IgD-negative memory B cell (primary cell): ENCODE data around the gene ZNF444. TPM values are rescaled to one million over a fixed set of nuclear protein-coding genes. Genes with fewer than 3 reads are reported as not detected.

ENCODE experiments used
- H3K27ac Mint-ChIP-seq, 3 donors: one replicate each; pipeline ENCODE4 v1.8.0; 2020 to 2022; ENCODE audit warnings: mild to moderate bottlenecking in 3 of 3, mixed read lengths in 3 of 3, moderate library complexity in 1 of 3
- H3K27me3 Mint-ChIP-seq: one replicate; pipeline ENCODE4 v1.8.0; 2021; ENCODE audit warnings: mixed read lengths
- H3K36me3 Mint-ChIP-seq: one replicate; pipeline ENCODE4 v1.8.0; 2020; ENCODE audit warnings: mild to moderate bottlenecking, mixed read lengths
- H3K4me1 Mint-ChIP-seq, 3 donors: one replicate each; pipeline ENCODE4 v1.8.0; 2020 to 2022; ENCODE audit warnings: mixed read lengths in 3 of 3, mild to moderate bottlenecking in 1 of 3
- H3K4me3 Mint-ChIP-seq, 4 donors: one replicate each; pipeline ENCODE4 v1.8.0; 2020 to 2022; ENCODE audit warnings: mild to moderate bottlenecking in 4 of 4, mixed read lengths in 4 of 4, moderate library complexity in 3 of 4
- H3K9me3 Mint-ChIP-seq, 3 donors: one replicate each; pipeline ENCODE4 v1.8.0; 2020 to 2021; ENCODE audit warnings: mixed read lengths in 3 of 3, mild to moderate bottlenecking in 1 of 3
- polyA plus RNA-seq: library from polyadenylated mRNA; unstranded; fragments of 300-500 nt; fragmentation: Illumina TruSeq; gene quantifications from one replicate; pipeline ENCODE4 v1.2.3, GENCODE V29; 2021

ZNF444 gene
- polyA plus RNA-seq, 1 donor from 2014 or later: 19.5 TPM

DNA sequence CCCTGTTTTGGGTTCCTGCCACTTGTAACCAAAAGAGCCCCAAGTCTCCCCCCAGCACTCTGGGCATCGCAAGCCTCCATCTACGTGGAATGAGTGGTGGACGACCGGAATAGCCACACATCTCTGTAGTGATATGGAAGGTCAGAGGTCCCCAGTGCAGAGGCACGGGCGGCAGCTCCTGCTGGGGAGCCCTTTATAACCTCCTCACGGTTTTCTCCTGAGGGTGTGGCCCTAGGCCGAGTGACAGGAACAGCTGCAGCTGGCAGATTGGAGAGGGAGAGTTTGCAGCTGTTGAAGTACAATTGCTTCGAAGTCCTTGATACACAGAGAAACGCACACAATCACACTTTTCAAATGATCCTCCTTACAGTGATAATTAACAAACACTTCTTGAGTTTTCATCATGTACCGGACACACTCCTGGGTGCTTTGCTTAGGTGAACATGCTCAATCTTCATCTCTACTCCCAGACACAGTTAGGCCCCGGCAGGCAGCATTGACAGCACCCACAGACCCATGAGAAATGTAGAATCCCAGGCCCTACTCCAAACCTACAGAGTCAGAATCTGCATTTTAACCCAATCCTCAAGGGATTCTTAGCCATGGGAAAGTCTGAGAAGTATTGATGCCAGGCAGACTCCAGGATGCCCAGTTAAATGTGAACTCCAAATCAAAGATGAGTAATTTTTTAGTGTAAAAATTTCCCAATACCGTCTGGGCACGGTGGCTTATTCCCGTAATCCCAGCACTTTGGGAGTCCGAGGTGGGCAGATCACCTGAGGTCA is 15.1 kb upstream of the ZNF444 start:
- Mint-ChIP-seq H3K27ac (no peak overlapping the region), H3K4me3 (no peak overlapping the region), H3K27me3 (no peaks in the 10 kb centered on the region)

DNA sequence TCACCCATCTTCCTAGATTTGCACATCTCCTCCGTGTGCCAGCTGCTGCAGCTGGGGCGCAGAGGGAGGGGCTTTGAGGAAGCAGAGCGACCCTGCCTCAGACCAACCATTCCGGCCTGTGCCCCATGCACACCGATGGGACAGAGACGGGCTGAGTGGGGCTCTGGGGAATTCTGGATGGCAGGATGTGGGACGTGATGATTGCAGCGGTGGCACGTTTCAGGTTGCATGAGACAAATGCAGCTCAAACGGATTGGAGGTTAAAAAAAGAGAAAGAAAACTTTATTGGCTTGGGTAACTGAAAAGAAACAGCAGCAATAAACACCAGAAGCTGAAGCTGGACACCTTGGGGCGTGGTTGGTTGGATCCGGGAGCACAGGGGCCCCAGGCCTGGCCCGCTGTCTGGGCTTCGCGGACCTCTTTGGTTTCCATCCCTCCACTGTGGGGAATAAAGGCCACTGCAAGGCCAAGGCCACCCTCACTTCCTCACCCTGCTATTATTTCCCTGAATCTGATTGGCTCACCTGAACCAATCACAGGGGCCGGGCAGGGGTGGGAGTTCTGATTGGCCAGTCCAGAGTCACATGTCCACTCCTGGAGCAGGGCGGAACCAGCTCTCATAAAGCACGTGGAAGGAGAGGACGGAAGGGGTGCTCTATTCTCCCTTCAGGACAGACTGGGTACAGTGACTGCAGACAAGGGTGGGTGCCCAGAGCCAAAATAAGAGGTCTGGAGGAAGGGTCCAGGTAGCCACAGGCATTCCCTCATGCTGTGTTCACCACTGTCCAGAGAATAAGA is 13.9 kb upstream of the ZNF444 start:
- Mint-ChIP-seq H3K36me3 (no peaks in the 10 kb centered on the region), H3K27ac (peak overlapping the region in 1 of 3 donors; percentile 23), H3K4me1 (peaks cover 0 to under 1% (median 0%) of the 10 kb centered on the region in 3 donors), H3K4me3 (no peak overlapping the region), H3K9me3 (no peaks in the 10 kb centered on the region), H3K27me3 (no peaks in the 10 kb centered on the region)

More for the DNA sequence above, 15.1 kb upstream of the ZNF444 start:
- Mint-ChIP-seq H3K4me1 (peaks cover 3 to 8% (median 4%) of the 10 kb centered on the region in 3 donors), H3K9me3 (no peaks in the 10 kb centered on the region), H3K36me3 (no peaks in the 10 kb centered on the region)

DNA sequence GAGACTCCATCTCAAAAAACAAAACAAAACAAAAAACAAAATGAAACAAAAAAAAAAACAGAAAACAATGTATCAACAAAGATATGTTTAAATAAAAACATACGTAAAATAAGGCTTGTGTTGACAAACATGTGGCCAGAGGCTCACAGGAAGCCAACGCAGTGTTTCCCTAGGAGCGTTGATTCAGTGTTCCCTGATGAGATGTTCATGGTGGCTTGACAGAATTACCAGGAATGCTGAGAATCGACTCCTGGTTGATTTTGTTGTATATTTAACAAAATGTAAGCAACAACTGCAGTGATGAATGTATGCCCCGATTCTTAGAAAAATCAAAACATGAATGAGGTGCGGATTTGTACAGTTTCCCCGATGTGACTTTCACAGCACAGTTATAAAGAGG is 11.1 kb upstream of the ZNF444 start:
- Mint-ChIP-seq H3K9me3 (no peaks in the 10 kb centered on the region), H3K27ac (no peak overlapping the region), H3K36me3 (no peaks in the 10 kb centered on the region), H3K4me3 (no peak overlapping the region), H3K4me1 (peaks cover 6 to 9% (median 6%) of the 10 kb centered on the region in 3 donors), H3K27me3 (no peaks in the 10 kb centered on the region)

DNA sequence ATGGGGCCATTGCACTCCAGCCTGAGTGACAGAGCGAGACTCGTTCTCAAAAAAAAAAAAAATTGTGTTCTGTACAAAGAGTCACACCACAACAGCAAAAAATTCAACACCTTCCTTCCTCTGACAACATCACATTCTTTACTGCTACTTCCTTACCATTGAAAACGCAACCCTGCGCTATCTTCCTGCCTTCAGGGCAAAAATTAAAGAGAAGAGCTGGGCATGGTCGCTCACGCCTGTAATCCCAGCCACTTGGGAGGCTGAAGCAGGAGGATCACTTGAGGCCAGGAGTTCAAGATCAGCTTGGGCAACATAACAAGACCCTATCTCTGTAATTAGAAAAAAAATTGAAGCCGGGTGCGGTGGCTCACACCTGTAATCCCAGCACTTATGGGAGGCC is 9.4 kb upstream of the ZNF444 start:
- Mint-ChIP-seq H3K4me3 (no peak overlapping the region), H3K9me3 (no peaks in the 10 kb centered on the region), H3K36me3 (no peaks in the 10 kb centered on the region), H3K4me1 (peaks cover 6 to 9% (median 9%) of the 10 kb centered on the region in 3 donors), H3K27me3 (no peaks in the 10 kb centered on the region), H3K27ac (no peak overlapping the region)

DNA sequence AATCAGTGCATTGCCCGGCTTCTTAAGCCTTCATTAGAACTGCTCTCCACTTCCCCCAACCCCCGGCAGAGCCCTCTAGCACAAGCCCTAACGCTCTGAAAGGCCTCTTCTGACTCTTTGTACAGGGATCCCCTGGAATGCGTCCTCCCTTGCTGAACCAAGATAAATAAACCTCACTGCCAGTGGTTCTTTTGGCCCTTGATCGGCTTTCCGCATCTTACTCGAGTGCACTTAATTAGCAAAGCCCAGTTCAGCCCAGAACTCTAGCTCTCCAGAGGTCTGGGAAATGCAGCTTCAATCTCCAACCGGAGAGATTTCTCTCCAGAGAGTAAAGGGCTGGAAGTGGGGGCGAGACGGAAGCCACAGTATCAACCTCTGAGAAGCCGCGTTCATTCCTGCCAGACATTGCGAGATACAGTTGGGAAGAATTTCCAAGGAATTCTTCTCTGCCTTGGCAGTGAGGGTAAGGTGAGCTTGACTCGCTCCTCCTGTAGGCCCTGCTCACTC is 8.7 kb upstream of the ZNF444 start:
- H3K27me3 Mint-ChIP-seq: no peaks in the 10 kb centered on the region
- peak overlapping the region in 1 of 4 donors; percentile 47 for H3K4me3 Mint-ChIP-seq
- no peaks in the 10 kb centered on the region for H3K9me3 Mint-ChIP-seq
- H3K36me3 Mint-ChIP-seq: no peaks in the 10 kb centered on the region
- H3K4me1 Mint-ChIP-seq: peaks cover 6 to 9% (median 9%) of the 10 kb centered on the region in 3 donors
- peak overlapping the region in 1 of 3 donors; percentile 90 for H3K27ac Mint-ChIP-seq

DNA sequence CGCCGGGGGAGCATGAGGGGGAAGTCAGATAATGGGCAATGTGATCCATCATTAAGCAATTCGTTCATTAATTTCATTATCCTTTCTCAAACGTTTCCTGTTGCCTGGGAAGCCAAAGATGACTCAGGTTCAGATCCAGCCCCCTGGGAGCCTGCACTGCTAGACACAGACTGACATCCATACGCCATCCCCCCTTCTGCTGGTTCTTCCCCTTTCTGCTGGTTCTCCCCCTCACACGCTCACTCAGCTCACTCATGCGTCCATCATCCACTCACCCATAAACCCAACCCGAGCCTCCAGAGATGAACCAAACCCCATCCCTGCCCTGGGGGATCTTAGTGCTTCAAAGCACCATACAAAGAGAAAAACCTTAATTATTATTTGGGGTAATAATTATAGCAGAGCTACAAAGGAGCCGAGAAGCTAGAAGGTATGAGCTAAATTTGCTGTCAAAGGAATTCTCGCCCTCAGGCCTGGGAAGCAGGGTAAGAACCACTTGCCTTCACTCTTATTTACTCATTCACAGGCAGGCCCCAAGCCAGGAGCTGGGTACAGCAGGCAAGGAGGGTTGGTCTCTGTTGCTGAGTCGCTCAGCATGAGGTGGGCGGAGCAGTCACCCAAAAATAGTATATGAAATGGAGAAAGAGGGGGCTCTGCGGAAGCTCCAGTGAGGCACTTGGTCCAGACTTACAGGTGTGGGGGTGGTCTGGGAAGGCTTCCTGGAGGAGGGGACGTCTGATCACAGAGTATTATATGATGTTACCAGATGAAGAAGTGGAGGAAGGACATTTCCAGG is 7.0 kb upstream of the ZNF444 start:
- Mint-ChIP-seq H3K4me1 (peaks cover 6 to 10% (median 9%) of the 10 kb centered on the region in 3 donors), H3K27ac (peak overlapping the region; percentile 0 to 91 (median 16)), H3K27me3 (no peaks in the 10 kb centered on the region), H3K9me3 (no peaks in the 10 kb centered on the region), H3K4me3 (peak overlapping the region; percentile 4 to 75 (median 42)), H3K36me3 (peaks cover under 1% of the 10 kb centered on the region)

DNA sequence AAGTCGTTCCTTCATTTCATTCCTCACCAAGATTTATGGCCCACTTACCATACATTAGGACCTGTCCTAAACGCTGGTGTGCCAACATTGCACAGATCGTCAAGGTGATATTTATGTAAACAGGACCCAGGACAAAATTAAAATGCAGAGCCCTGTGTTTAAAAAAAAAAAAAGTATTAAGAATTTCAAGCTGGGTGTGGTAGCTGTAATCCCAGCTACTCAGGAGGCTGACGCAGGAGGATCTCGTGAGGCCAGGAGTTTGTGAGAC is 6.5 kb upstream of the ZNF444 start:
- H3K4me1 Mint-ChIP-seq: peaks cover 6 to 11% (median 10%) of the 10 kb centered on the region in 3 donors

DNA sequence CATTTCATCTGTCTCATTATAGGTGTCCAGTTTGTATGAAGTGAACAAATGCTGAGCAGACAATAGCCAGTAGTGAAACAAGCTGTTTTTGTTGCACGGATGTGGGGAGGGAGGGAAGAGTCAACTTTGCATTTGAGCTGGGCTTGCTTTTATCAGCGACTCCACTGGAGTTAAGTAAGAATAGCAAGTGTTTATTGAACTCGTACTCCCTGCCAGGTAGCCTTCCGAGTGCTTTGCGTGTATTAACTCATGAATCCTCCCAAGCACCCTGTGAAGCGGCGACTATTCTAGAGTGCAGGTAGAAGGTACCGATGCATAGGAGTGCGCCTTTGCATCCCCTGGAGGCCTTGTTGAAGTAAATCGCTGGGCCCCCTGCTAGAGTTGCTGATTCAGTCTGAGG is 4.7 kb upstream of the ZNF444 start:
- no peak overlapping the region for H3K27ac Mint-ChIP-seq

More for the DNA sequence above, 6.5 kb upstream of the ZNF444 start:
- Mint-ChIP-seq H3K9me3 (no peaks in the 10 kb centered on the region), H3K36me3 (peaks cover 2% of the 10 kb centered on the region), H3K4me3 (peak overlapping the region in 1 of 4 donors; percentile 4), H3K27ac (peak overlapping the region in 2 of 3 donors; percentile 0 to 91), H3K27me3 (no peaks in the 10 kb centered on the region)

DNA sequence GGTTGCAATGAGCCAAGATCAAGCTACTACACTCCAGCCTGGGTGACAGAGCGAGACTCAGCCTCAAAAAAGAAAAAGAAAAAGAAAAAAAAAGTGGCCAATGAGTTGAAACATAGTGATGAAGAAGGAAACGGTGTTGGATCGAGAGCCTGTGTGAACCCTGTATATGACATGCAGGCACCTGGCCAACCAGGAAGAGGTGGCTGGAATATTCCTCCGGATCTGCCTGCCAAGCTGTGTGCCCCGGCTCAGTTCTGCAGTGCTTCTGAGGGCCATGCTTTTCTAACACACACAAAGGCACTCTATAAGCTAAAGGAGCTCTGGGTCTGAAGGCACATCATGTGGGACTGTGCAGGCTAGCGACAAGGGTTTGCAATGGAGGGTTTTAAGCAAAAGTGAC is 3.7 kb upstream of the ZNF444 start:
- Mint-ChIP-seq H3K36me3 (peaks cover 2% of the 10 kb centered on the region), H3K9me3 (no peaks in the 10 kb centered on the region), H3K4me3 (peak overlapping the region in 2 of 4 donors; percentile 75 to 89), H3K4me1 (peaks cover 21 to 25% (median 21%) of the 10 kb centered on the region in 3 donors), H3K27ac (no peak overlapping the region), H3K27me3 (no peaks in the 10 kb centered on the region)

More for the DNA sequence above, 4.7 kb upstream of the ZNF444 start:
- Mint-ChIP-seq H3K36me3 (peaks cover 2% of the 10 kb centered on the region), H3K27me3 (no peaks in the 10 kb centered on the region), H3K4me1 (peaks cover 16 to 21% (median 17%) of the 10 kb centered on the region in 3 donors), H3K4me3 (no peak overlapping the region), H3K9me3 (no peaks in the 10 kb centered on the region)

DNA sequence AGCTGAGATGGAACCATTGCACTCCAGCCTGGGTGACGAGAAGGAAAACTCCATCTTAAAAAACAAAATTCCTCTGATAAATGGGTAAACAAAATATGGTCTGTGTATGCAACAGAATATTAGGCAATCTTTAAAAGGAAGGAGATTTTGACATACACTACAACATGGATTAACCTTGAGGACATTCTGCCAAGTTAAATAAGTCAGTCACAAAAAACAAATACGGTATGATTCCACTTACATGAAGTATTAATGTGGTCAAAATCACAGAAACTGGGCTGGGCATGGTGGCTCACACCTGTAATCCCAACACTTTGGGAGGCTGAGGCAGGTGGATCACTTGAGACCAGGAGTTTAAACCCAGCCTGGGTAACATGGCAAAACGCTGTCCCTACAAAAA is 3.0 kb upstream of the ZNF444 start:
- H3K27ac Mint-ChIP-seq: no peak overlapping the region
- peak overlapping the region in 2 of 4 donors; percentile 74 to 89 for H3K4me3 Mint-ChIP-seq
- peaks cover 21 to 25% (median 21%) of the 10 kb centered on the region in 3 donors for H3K4me1 Mint-ChIP-seq
- no peaks in the 10 kb centered on the region for H3K9me3 Mint-ChIP-seq
- H3K27me3 Mint-ChIP-seq: no peaks in the 10 kb centered on the region
- H3K36me3 Mint-ChIP-seq: peaks cover 2% of the 10 kb centered on the region

DNA sequence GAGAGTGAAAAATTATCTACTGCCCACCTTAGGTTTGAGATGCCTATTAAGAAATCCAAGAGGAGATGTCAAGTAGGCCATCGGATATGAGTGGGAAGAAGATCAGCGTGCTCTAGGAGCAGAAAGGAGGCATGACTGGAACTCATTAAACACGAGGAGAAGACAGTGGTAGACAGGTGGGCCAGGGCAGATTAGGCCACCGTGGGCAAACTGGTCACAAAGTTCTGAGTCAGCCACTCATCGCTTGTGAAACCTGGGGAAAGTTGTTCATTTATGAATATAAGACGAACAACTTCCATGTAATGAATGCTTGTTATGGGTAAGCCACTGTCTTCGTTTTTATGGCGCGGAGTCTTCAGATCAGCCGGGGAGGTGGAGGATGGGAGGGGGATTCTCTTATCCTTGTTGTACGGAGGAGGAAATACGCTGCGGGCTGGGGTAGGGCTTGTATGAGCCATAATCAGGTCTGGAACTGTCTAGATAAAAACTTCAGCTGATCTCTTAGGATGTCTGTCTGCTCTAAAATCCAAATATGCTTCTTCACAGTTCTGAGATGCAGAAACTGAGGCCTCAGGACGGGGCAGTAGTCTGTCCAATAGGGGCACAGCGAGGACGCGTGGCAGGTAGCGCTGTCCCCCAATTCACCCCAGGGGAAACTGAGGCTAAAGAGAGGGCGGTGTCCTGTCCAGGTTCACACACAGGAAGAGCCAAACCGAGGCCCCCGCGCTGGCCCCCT is 1.1 kb upstream of the ZNF444 start:
- Mint-ChIP-seq H3K4me1 (peaks cover 15 to 17% (median 16%) of the 10 kb centered on the region in 3 donors), H3K36me3 (peaks cover 2% of the 10 kb centered on the region), H3K27me3 (no peaks in the 10 kb centered on the region), H3K9me3 (no peaks in the 10 kb centered on the region), H3K4me3 (peak overlapping the region; percentile 89 to 99 (median 96)), H3K27ac (peak overlapping the region; percentile 91 to 98 (median 97))

DNA sequence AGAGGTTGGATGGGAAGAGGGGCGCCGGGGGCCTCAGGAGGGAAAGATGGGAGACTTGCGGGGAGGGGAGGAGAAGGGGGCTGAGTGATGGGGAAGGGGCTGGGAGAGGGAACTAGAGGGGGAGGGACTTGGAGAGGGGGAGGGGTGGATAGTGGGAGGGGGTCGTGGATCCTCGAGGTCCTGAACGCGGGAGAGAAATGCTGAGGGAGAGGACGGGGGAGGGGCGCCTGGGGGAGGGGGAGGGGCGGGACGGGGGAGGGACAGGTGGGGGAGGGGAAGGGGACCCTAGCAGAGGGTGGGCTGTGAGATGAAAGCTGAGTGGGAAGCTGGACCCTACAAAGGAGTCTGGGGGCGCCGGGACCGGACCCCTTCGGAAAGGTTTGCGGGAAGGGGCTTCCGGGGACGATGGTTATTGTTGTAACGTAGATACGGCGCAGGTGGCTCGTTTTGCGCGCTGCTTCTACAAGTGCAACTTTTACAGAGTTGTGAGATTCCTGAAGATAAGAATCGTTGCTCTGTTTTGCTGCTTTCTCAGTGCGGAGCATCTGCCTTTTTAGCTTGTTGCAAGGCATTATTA is 418 bp downstream of the ZNF444 start:
- Mint-ChIP-seq H3K4me1 (peaks cover 12 to 17% (median 16%) of the 10 kb centered on the region in 3 donors), H3K4me3 (peak overlapping the region; percentile 90 to 99 (median 96)), H3K27ac (peak overlapping the region in 2 of 3 donors; percentile 76 to 98), H3K9me3 (no peaks in the 10 kb centered on the region), H3K27me3 (no peaks in the 10 kb centered on the region), H3K36me3 (peaks cover 2% of the 10 kb centered on the region)

DNA sequence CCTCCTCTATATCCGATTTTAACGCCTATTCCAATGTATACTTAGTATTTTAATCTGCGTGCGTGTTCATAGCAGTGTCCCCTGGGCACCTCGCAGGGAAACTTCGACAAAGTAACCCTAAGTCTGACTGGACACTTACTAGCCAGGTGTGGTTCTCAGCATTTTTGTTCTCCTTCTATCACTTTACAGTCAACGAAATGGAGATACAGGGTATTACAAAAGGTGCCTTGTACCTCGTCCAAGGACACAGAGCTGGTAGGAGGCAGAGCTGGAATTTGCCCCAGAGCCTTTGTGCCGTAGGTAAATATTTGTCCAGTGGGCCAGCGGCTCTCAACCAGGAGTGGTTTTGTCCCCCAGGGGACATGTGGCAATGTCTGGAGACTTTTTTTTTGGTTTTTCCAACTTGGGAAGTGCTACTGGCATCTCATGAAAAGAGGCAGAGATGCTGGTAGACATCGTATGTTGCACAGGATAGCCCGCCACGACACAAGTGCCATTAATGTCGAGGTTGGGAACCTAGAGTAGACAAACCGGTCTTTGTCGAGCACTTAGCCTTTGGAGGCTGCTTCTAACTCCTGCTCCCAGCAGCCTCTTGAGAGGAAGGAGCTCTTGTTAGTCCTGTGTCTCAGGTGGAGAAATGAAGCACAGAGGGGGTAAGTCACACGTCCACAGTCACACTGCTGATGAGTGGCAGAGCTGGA is 1.1 kb downstream of the ZNF444 start:
- peaks cover 2% of the 10 kb centered on the region for H3K36me3 Mint-ChIP-seq
- H3K27me3 Mint-ChIP-seq: no peaks in the 10 kb centered on the region
- H3K27ac Mint-ChIP-seq: peak overlapping the region; percentile 62 to 94 (median 76)
- H3K9me3 Mint-ChIP-seq: no peaks in the 10 kb centered on the region
- peaks cover 12 to 17% (median 16%) of the 10 kb centered on the region in 3 donors for H3K4me1 Mint-ChIP-seq
- H3K4me3 Mint-ChIP-seq: peak overlapping the region; percentile 70 to 91 (median 88)
